Gastroesophageal sphincter (tissue), 4 donors: ENCODE measurements around the gene APOL1. TPM values are rescaled to one million over a fixed set of nuclear protein-coding genes. Genes with fewer than 3 reads are reported as not detected.

Experiments
- ATAC-seq: fragments of 150-250 bp; one replicate; pipeline ENCODE4 v1.9.1; 2016; ENCODE audit warnings: mild to moderate bottlenecking, moderate library complexity
- H3K27ac ChIP-seq, 4 donors: fragments of 200-600 bp; sonication (generic) in 3 of 4; 1 replicate in 3 of 4; 2 replicates in 1 of 4; pipeline ENCODE4 v1.5.1; 2016 to 2019
- H3K27me3 ChIP-seq: fragments of 200-600 bp; sonication (generic); one replicate; pipeline ENCODE4 v1.5.1; 2019
- H3K36me3 ChIP-seq, 2 donors: fragments of 200-600 bp; sonication (generic); one replicate each; pipeline ENCODE4 v1.5.1; 2019; ENCODE audit warnings: control low read depth in 1 of 2
- H3K4me1 ChIP-seq, 3 donors: fragments of 200-600 bp; sonication (generic); 1 replicate in 2 of 3; 2 replicates in 1 of 3; pipeline ENCODE4 v1.5.1; 2016 to 2019; ENCODE audit warnings: control low read depth in 2 of 3
- H3K4me3 ChIP-seq, 2 donors: fragments of 200-600 bp; sonication (generic); one replicate each; pipeline ENCODE4 v1.5.1; 2019; ENCODE audit warnings: mild to moderate bottlenecking in 1 of 2, moderate library complexity in 1 of 2
- H3K9me3 ChIP-seq, 3 donors: fragments of 200-600 bp; sonication (generic); one replicate each; pipeline ENCODE4 v1.5.1; 2017 to 2019; ENCODE audit warnings: control low read depth in 2 of 3
- CTCF ChIP-seq, 4 experiments: fragments of 200-600 bp in 2 of 4; fragments of 450-650 bp in 2 of 4; sonication (generic) in 1 of 4; IDR thresholded peaks; one replicate each; pipeline ENCODE4 v1.5.1; 2017 to 2019; ENCODE audit warnings: antibody characterized with exemption in 4 of 4, mild to moderate bottlenecking in 2 of 4, moderate library complexity in 2 of 4
- EP300 ChIP-seq: sonication (generic); formaldehyde crosslinking; IDR thresholded peaks from one replicate; pipeline ENCODE4 v1.6.1; 2017; ENCODE audit warnings: antibody characterized with exemption, mild to moderate bottlenecking
- POLR2A ChIP-seq, 2 donors: fragments of 450-650 bp; IDR thresholded peaks; one replicate each; pipeline ENCODE4 v1.6.1; 2017; ENCODE audit warnings: antibody characterized with exemption in 2 of 2, mild to moderate bottlenecking in 2 of 2, moderate library complexity in 1 of 2
- POLR2AphosphoS5 ChIP-seq: sonication (generic); formaldehyde crosslinking; IDR thresholded peaks from one replicate; pipeline ENCODE4 v1.6.1; 2017; ENCODE audit warnings: antibody characterized with exemption
- WGBS, 2 donors: methylation state at CpG; one replicate each; pipeline ENCODE4 v1.1.5; 2018; ENCODE audit warnings: low coverage in 1 of 2; 5-methylcytosine and 5-hydroxymethylcytosine counted together
- total RNA-seq, 4 donors: library from RNA; depleted of rRNA; stranded (reverse); fragments of >200 nt; gene quantifications; one replicate each; pipeline ENCODE4 v1.1.0, GENCODE V29; 2016

The APOL1 gene
- total RNA-seq, 4 donors from 2014 or later, result 10.0 to 53.7 (median 26.0) TPM

GRCh38 chr22:36232715-36233401 lies 20.1 kb upstream of the APOL1 start:
- WGBS, 2 donors, result 67 to 80% methylated on average over 1 to 2 of the region's 13 CpGs
- no peak for TF ChIP-seq POLR2A (IDR thresholded peaks at IDR 0.05)
- TF ChIP-seq EP300, result no peak
- no peak for TF ChIP-seq CTCF (IDR thresholded peaks at IDR 0.05)
- TF ChIP-seq POLR2AphosphoS5, result no peak
- Histone ChIP-seq H3K4me1 (peaks cover 0 to 46% (median 26%) of the 10 kb centered on the region in 3 donors), H3K36me3 (peaks cover 0 to 60% of the 10 kb centered on the region in 2 donors), H3K27ac (no peak overlapping the region), H3K9me3 (no peaks in the 10 kb centered on the region), H3K27me3 (no peaks in the 10 kb centered on the region), H3K4me3 (no peak overlapping the region)
- ATAC-seq, result no peak

GRCh38 chr22:36233796-36234195 lies 19.1 kb upstream of the APOL1 start:
- 83 to 90% methylated on average over 7 of the region's 7 CpGs for WGBS, 2 donors

GRCh38 chr22:36234213-36234612 lies 18.7 kb upstream of the APOL1 start:
- TF ChIP-seq EP300 (no peak), CTCF (IDR thresholded peaks at IDR 0.05) (no peak), POLR2AphosphoS5 (no peak), POLR2A (IDR thresholded peaks at IDR 0.05) (no peak)
- Histone ChIP-seq H3K9me3 (no peaks in the 10 kb centered on the region), H3K4me1 (peaks cover 0 to 57% (median 28%) of the 10 kb centered on the region in 3 donors), H3K36me3 (peaks cover 0 to 47% of the 10 kb centered on the region in 2 donors), H3K27ac (no peak overlapping the region), H3K27me3 (no peaks in the 10 kb centered on the region), H3K4me3 (no peak overlapping the region)
- ATAC-seq, result no peak
- 18 to 21% methylated on average over 2 of the region's 2 CpGs for WGBS, 2 donors

More at GRCh38 chr22:36233796-36234195, 19.1 kb upstream of the APOL1 start:
- Histone ChIP-seq H3K27me3 (no peaks in the 10 kb centered on the region), H3K4me1 (peaks cover 0 to 55% (median 28%) of the 10 kb centered on the region in 3 donors), H3K27ac (no peak overlapping the region), H3K9me3 (no peaks in the 10 kb centered on the region), H3K4me3 (no peak overlapping the region), H3K36me3 (peaks cover 0 to 51% of the 10 kb centered on the region in 2 donors)
- TF ChIP-seq POLR2A (IDR thresholded peaks at IDR 0.05) (no peak), EP300 (no peak), CTCF (IDR thresholded peaks at IDR 0.05) (no peak), POLR2AphosphoS5 (no peak)
- no peak for ATAC-seq

GRCh38 chr22:36234919-36235318 lies 18.0 kb upstream of the APOL1 start:
- TF ChIP-seq CTCF (IDR thresholded peaks at IDR 0.05) (no peak), POLR2AphosphoS5 (no peak), EP300 (no peak), POLR2A (IDR thresholded peaks at IDR 0.05) (no peak)
- H3K4me1 ChIP-seq, result peaks cover 0 to 61% (median 31%) of the 10 kb centered on the region in 3 donors
- no peaks in the 10 kb centered on the region for H3K9me3 ChIP-seq
- WGBS, 2 donors, result 47 to 53% methylated on average over 2 of the region's 2 CpGs
- H3K36me3 ChIP-seq, result peaks cover 0 to 40% of the 10 kb centered on the region in 2 donors
- no peaks in the 10 kb centered on the region for H3K27me3 ChIP-seq
- H3K4me3 ChIP-seq, result no peak overlapping the region
- ATAC-seq, result no peak
- H3K27ac ChIP-seq, result no peak overlapping the region

- Histone ChIP-seq H3K9me3 (no peaks in the 10 kb centered on the region), H3K27ac (no peak overlapping the region), H3K4me1 (peaks cover 0 to 64% (median 33%) of the 10 kb centered on the region in 3 donors), H3K36me3 (peaks cover 0 to 33% of the 10 kb centered on the region in 2 donors), H3K27me3 (no peaks in the 10 kb centered on the region), H3K4me3 (no peak overlapping the region)
- no peak for ATAC-seq
- WGBS, 2 donors, result 74 to 78% methylated on average over 3 of the region's 3 CpGs
- TF ChIP-seq POLR2AphosphoS5, result no peak
- TF ChIP-seq CTCF (IDR thresholded peaks at IDR 0.05), result no peak
- no peak for TF ChIP-seq EP300
- TF ChIP-seq POLR2A (IDR thresholded peaks at IDR 0.05), result no peak
These were observed 17.3 kb upstream of the APOL1 start for GRCh38 chr22:36235585-36235984.
